Body of pancreas (tissue), 4 donors: ENCODE results near the gene CLDN5. TPM values are rescaled to one million over a fixed set of nuclear protein-coding genes. Genes with fewer than 3 reads are reported as not detected.

ENCODE experiments used
- ATAC-seq: fragments of 150-250 bp; one replicate; pipeline ENCODE4 v1.9.1; 2016
- DNase-seq, 4 donors: peaks; one replicate each; pipeline ENCODE4 v3.0.0-alpha.2; 2019
- H3K27ac ChIP-seq, 4 donors: fragments of 200-600 bp; sonication (generic); 1 replicate in 3 of 4; 2 replicates in 1 of 4; pipeline versions ENCODE4 v1.5.1 to v1.6.1; 2016 to 2019; ENCODE audit warnings: mild to moderate bottlenecking in 1 of 4, mixed read lengths in 1 of 4, moderate library complexity in 1 of 4
- H3K27me3 ChIP-seq, 2 donors: fragments of 200-600 bp; sonication (generic); one replicate each; pipeline ENCODE4 v1.6.0; 2016; ENCODE audit warnings: mild to moderate bottlenecking in 1 of 2
- H3K36me3 ChIP-seq, 2 donors: fragments of 200-600 bp; sonication (generic); replicated peaks in 1 of 2; 2 replicates each; pipeline ENCODE4 v1.5.1; 2016; ENCODE audit warnings: low read depth in 2 of 2; ENCODE audit not compliant: insufficient read depth in 1 of 2
- H3K4me1 ChIP-seq: fragments of 200-600 bp; sonication (generic); one replicate; pipeline ENCODE4 v1.6.0; 2016
- H3K4me3 ChIP-seq, 2 donors: fragments of 200-600 bp; sonication (generic); 1 replicate in 1 of 2; 2 replicates in 1 of 2; pipeline ENCODE4 v1.5.1; 2016 to 2019
- H3K9me3 ChIP-seq, 3 donors: fragments of 200-600 bp; sonication (generic); 1 replicate in 2 of 3; 2 replicates in 1 of 3; pipeline ENCODE4 v1.5.1; 2016
- CTCF ChIP-seq, 7 experiments: fragments of 450-650 bp in 4 of 7; fragments of 200-600 bp in 3 of 7; sonication (generic) in 3 of 7; IDR thresholded peaks; one replicate each; pipeline ENCODE4 v1.5.1; 2016 to 2019; ENCODE audit warnings: antibody characterized with exemption in 7 of 7
- POLR2A ChIP-seq, 3 donors: fragments of 450-650 bp; IDR thresholded peaks; one replicate each; pipeline ENCODE4 v1.6.1; 2016; ENCODE audit warnings: antibody characterized with exemption in 3 of 3, mild to moderate bottlenecking in 2 of 3
- WGBS, 2 donors: methylation state at CpG; one replicate each; pipeline ENCODE4 v1.1.5; 2017; 5-methylcytosine and 5-hydroxymethylcytosine counted together
- intact Hi-C: fragments of 100-400 bp; cut with DNase I; formaldehyde crosslinking; loops from one replicate; pipeline ENCODE4 v1.15.1; 2023
- total RNA-seq, 2 donors: library from RNA; depleted of rRNA; stranded (reverse); fragments of >200 nt; gene quantifications; one replicate each; pipeline ENCODE4 v1.1.0, GENCODE V29; 2016

CLDN5 gene
- total RNA-seq, 2 donors from 2014 or later, result 36.9 to 80.4 TPM

- Histone ChIP-seq H3K9me3 (no peaks in the 10 kb centered on the region), H3K27ac (no peak overlapping the region), H3K36me3 (no peaks in the 10 kb centered on the region), H3K4me3 (no peak overlapping the region), H3K4me1 (no peaks in the 10 kb centered on the region), H3K27me3 (no peaks in the 10 kb centered on the region)
- ATAC-seq (no peak), DNase-seq (no peak)
- TF ChIP-seq CTCF (IDR thresholded peaks at IDR 0.05) (no peak), POLR2A (IDR thresholded peaks at IDR 0.05) (no peak)
- intact Hi-C loops, result no loop called here
- 90 to 100% methylated on average over 5 of the region's 5 CpGs for WGBS, 2 donors
Measured at GRCh38 chr22:19505735-19506126, 18.5 kb downstream of the CLDN5 start.

GRCh38 chr22:19504900-19505734 lies 19.1 kb downstream of the CLDN5 start:
- TF ChIP-seq POLR2A (IDR thresholded peaks at IDR 0.05), result no peak
- TF ChIP-seq CTCF (IDR thresholded peaks at IDR 0.05), result no peak
- Histone ChIP-seq H3K27me3 (no peaks in the 10 kb centered on the region), H3K9me3 (no peaks in the 10 kb centered on the region), H3K27ac (no peak overlapping the region), H3K4me1 (no peaks in the 10 kb centered on the region), H3K36me3 (no peaks in the 10 kb centered on the region), H3K4me3 (no peak overlapping the region)
- intact Hi-C loops, result no loop called here
- 87 to 91% methylated on average over 18 of the region's 18 CpGs for WGBS, 2 donors
- DNase-seq (no peak), ATAC-seq (no peak)

GRCh38 chr22:19503869-19504268 lies 20.3 kb downstream of the CLDN5 start:
- 87 to 91% methylated on average over 7 to 9 of the region's 9 CpGs for WGBS, 2 donors
- DNase-seq (no peak), ATAC-seq (no peak)
- intact Hi-C loops, result no loop called here
- Histone ChIP-seq H3K4me1 (no peaks in the 10 kb centered on the region), H3K4me3 (no peak overlapping the region), H3K36me3 (no peaks in the 10 kb centered on the region), H3K9me3 (no peaks in the 10 kb centered on the region), H3K27ac (no peak overlapping the region), H3K27me3 (no peaks in the 10 kb centered on the region)
- TF ChIP-seq CTCF (IDR thresholded peaks at IDR 0.05), result no peak
- TF ChIP-seq POLR2A (IDR thresholded peaks at IDR 0.05), result no peak

- Histone ChIP-seq H3K27me3 (no peaks in the 10 kb centered on the region), H3K4me1 (no peaks in the 10 kb centered on the region), H3K27ac (no peak overlapping the region), H3K36me3 (no peaks in the 10 kb centered on the region), H3K9me3 (no peaks in the 10 kb centered on the region), H3K4me3 (no peak overlapping the region)
- WGBS, 2 donors, result 82 to 85% methylated on average over 7 of the region's 7 CpGs
- TF ChIP-seq CTCF (IDR thresholded peaks at IDR 0.05) (no peak), POLR2A (IDR thresholded peaks at IDR 0.05) (no peak)
- ATAC-seq (no peak), DNase-seq (no peak)
- intact Hi-C loops, result no loop called here
Measured at GRCh38 chr22:19503367-19503766, 20.8 kb downstream of the CLDN5 start.
